WERI-Rb-1 (cell line): ENCODE results near the gene MAGI1.
"Not testable (repeated sequence)": the region's sequence is repeated elsewhere in the genome, so short reads cannot be mapped to it uniquely, and the experiment has no call there.

Source experiments
- DNase-seq: peaks from one replicate; pipeline ENCODE4 v3.0.0-alpha.2; 2020
- H3K27ac ChIP-seq: fragments of 250-450 bp; sonication (Bioruptor Pico); 2 replicates; pipeline ENCODE4 v1.5.1; 2020; ENCODE audit warnings: mild to moderate bottlenecking, moderate library complexity
- H3K27me3 ChIP-seq: fragments of 250-450 bp; sonication (Bioruptor Pico); 2 replicates; pipeline ENCODE4 v1.5.1; 2021; ENCODE audit warnings: mild to moderate bottlenecking, low read depth, moderate library complexity; ENCODE audit not compliant: insufficient read depth, severe bottlenecking
- H3K36me3 ChIP-seq: fragments of 250-450 bp; sonication (Bioruptor Pico); 2 replicates; pipeline ENCODE4 v1.5.1; 2020; ENCODE audit warnings: mild to moderate bottlenecking, moderate library complexity
- H3K4me3 ChIP-seq: 2 replicates; pipeline ENCODE4 v1.5.1; 2011; ENCODE audit warnings: low read depth, mild to moderate bottlenecking, control low read depth, low read length
- H3K9me3 ChIP-seq: fragments of 250-450 bp; sonication (Bioruptor Pico); 2 replicates; pipeline ENCODE4 v1.5.1; 2021; ENCODE audit warnings: mild to moderate bottlenecking, moderate library complexity; ENCODE audit not compliant: severe bottlenecking
- CTCF ChIP-seq: IDR thresholded peaks from 2 replicates; pipeline ENCODE4 v1.5.1; 2011; ENCODE audit warnings: low read depth, mild to moderate bottlenecking, control low read depth, inconsistent platforms, low read length

MAGI1 gene

GRCh38 chr3:66048051-66048395, 9.3 kb upstream of the MAGI1 start:
- Histone ChIP-seq H3K27me3 (no peaks in the 10 kb centered on the region), H3K36me3 (no peaks in the 10 kb centered on the region), H3K9me3 (no peaks in the 10 kb centered on the region), H3K4me3 (no peak overlapping the region), H3K27ac (no peak overlapping the region)
- no peak for DNase-seq
- TF ChIP-seq CTCF = no peak

GRCh38 chr3:66047311-66048050, 8.8 kb upstream of the MAGI1 start:
- TF ChIP-seq CTCF = no peak
- H3K36me3 ChIP-seq = no peaks in the 10 kb centered on the region
- no peak for DNase-seq
- no peaks in the 10 kb centered on the region for H3K9me3 ChIP-seq
- no peak overlapping the region for H3K27ac ChIP-seq
- H3K27me3 ChIP-seq = no peaks in the 10 kb centered on the region
- no peak overlapping the region for H3K4me3 ChIP-seq

GRCh38 chr3:66046321-66046720, 7.6 kb upstream of the MAGI1 start:
- not testable (repeated sequence) for H3K27ac ChIP-seq, H3K36me3 ChIP-seq, DNase-seq

GRCh38 chr3:66041828-66042227, 3.1 kb upstream of the MAGI1 start:
- TF ChIP-seq CTCF = no peak
- Histone ChIP-seq H3K36me3 (no peaks in the 10 kb centered on the region), H3K27me3 (no peaks in the 10 kb centered on the region), H3K27ac (no peak overlapping the region), H3K9me3 (no peaks in the 10 kb centered on the region), H3K4me3 (no peak overlapping the region)
- DNase-seq = no peak

More at GRCh38 chr3:66046321-66046720, 7.6 kb upstream of the MAGI1 start:
- not testable (repeated sequence) for H3K9me3 ChIP-seq, H3K27me3 ChIP-seq, H3K4me3 ChIP-seq

GRCh38 chr3:66041116-66041515, 2.4 kb upstream of the MAGI1 start:
- no peaks in the 10 kb centered on the region for H3K9me3 ChIP-seq
- H3K4me3 ChIP-seq = no peak overlapping the region
- no peak for DNase-seq
- H3K27me3 ChIP-seq = no peaks in the 10 kb centered on the region
- no peaks in the 10 kb centered on the region; the same call in 1 of the 2 replicates for H3K36me3 ChIP-seq
- no peak for TF ChIP-seq CTCF
- no peak overlapping the region for H3K27ac ChIP-seq

- H3K36me3 ChIP-seq = no peaks in the 10 kb centered on the region; the same call in 1 of the 2 replicates
- peak overlapping the region; percentile 85 for H3K27ac ChIP-seq
- peak overlapping the region; percentile 95 for H3K4me3 ChIP-seq
- peak; percentile 53 for DNase-seq
- no peaks in the 10 kb centered on the region for H3K27me3 ChIP-seq
- TF ChIP-seq CTCF = no peak
- no peaks in the 10 kb centered on the region for H3K9me3 ChIP-seq
Observed at GRCh38 chr3:66039590-66039887, 821 bp upstream of the MAGI1 start.
